ENCODE data around the gene CTRL.

CTRL gene

DNA sequence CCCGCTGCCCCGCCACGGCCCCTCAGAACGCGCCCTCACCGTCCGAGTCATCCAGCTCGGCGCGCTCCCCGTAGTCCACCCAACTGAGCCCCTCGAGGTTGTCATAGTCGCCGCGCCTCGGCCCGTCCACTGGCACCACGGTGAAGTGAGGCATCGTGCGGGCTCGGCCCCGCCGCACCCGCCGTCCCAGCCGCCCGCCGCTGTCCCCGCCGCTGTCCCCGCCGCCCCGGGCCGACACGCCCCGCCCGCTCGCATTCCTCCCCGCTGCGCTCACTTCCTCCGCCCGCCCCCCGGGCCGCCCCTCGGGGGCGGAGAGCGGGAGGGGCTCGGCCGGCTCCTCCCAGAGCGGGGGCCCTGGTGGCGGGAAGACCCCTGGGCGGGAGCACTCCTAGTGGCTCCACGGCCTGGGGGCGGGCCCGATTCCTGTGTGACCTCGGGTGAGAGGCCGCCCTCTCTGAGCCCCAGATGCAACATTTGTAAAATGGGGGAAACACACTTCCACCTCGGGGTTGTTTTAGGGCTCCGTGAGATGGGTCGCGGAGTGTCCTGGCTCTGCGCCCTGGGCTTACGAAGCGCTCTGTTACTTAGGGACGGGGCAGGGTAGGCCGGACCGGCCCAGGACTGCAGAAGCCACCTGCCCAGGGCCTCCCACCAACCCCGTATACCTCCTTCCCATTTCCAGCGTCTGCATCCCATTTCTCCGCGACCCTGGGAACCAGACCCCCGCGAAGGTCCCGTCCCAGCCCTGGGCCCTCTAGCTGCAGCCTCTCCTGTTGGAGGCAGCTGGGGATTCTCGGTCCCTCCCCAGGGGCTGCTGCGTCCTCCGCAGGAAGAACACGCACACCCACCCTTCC lies 37.0 kb upstream of the CTRL start, which contains the start of gene SLC12A4:
TSS of gene SLC12A4 (minus strand) at position 238 of the 854 bp plus-strand sequence. CDS start at position 154, 84 bp downstream.
- H3K36me3 ChIP-seq (ENCODE audit: insufficient read depth, low read length) = peaks cover under 1% of the 10 kb centered on the region
- no peaks in the 10 kb centered on the region for H3K27me3 ChIP-seq (ENCODE audit: insufficient read depth, low read length)
- peaks cover 27% of the 10 kb centered on the region for H3K4me1 ChIP-seq (ENCODE audit: control insufficient read depth, insufficient read depth, low read length, unreplicated experiment)
- peak within 1 kb of the TSS; percentile 76 for H3K27ac ChIP-seq (ENCODE audit: low read depth, low read length)
- H3K79me2 ChIP-seq (ENCODE audit: control insufficient read depth, insufficient read depth, low read length, unreplicated experiment) = peaks cover 47% of the 10 kb centered on the region
- H3K4me3 ChIP-seq (ENCODE audit: low read depth, low read length) = peak within 1 kb of the TSS; percentile 88
- H2AFZ ChIP-seq (ENCODE audit: low read length, unreplicated experiment) = peak within 1 kb of the TSS; percentile 95

- peak overlapping the region; percentile 88 for H3K4me3 ChIP-seq (ENCODE audit: low read depth, low read length)
- H3K27ac ChIP-seq (ENCODE audit: low read depth, low read length) = peak overlapping the region; percentile 76
- no peaks in the 10 kb centered on the region for H3K27me3 ChIP-seq (ENCODE audit: insufficient read depth, low read length)
- H3K36me3 ChIP-seq (ENCODE audit: insufficient read depth, low read length) = peaks cover 6% of the 10 kb centered on the region
- peak overlapping the region; percentile 71 for H2AFZ ChIP-seq (ENCODE audit: low read length, unreplicated experiment)
- H3K79me2 ChIP-seq (ENCODE audit: control insufficient read depth, insufficient read depth, low read length, unreplicated experiment) = peaks cover 53% of the 10 kb centered on the region
- H3K4me1 ChIP-seq (ENCODE audit: control insufficient read depth, insufficient read depth, low read length, unreplicated experiment) = peaks cover 34% of the 10 kb centered on the region
Measured at GRCh38 chr16:67967958-67968399, 36.3 kb upstream of the CTRL start.

DNA sequence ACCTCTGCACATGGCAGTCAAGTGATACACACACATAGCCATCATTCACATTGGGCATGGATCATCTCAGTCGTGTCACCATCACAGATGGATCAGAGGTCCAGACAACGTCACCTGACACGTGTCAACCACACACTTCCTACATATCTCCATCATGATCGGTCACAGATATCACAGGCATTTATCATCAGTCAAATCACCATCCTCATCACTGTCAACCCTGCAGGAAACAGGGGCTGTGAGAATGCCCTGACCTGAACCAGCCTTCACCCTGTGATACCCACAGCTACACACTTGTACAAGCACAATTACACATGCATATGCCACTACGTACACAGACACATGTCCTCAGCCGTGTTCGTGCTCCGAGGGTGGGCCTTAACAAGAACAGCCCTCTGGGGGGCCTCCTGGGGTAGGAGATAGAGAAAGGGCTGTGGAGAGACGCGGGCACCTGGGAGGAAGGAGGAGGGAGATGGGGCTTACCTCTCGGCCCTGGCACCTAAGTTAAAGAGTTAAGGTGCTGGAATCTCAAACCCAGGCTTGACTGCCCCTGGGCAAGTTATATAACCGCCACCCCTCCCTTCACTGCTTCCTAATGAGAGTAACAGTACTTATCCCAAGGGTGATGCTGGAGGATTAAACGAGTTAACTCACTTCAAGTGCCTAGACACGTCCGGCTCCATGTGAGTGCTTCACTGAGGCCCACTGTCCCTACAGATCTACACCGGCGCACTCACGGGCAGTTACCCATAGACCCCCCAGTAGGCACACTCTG lies 35.7 kb upstream of the CTRL start:
- Histone ChIP-seq H3K27me3 (ENCODE audit: insufficient read depth, low read length) (no peaks in the 10 kb centered on the region), H2AFZ (ENCODE audit: low read length, unreplicated experiment) (no peak overlapping the region), H3K36me3 (ENCODE audit: insufficient read depth, low read length) (peaks cover 9% of the 10 kb centered on the region), H3K4me3 (ENCODE audit: low read depth, low read length) (peak overlapping the region; percentile 88), H3K79me2 (ENCODE audit: control insufficient read depth, insufficient read depth, low read length, unreplicated experiment) (peaks cover 55% of the 10 kb centered on the region), H3K27ac (ENCODE audit: low read depth, low read length) (peak overlapping the region; percentile 76), H3K4me1 (ENCODE audit: control insufficient read depth, insufficient read depth, low read length, unreplicated experiment) (peaks cover 36% of the 10 kb centered on the region)

DNA sequence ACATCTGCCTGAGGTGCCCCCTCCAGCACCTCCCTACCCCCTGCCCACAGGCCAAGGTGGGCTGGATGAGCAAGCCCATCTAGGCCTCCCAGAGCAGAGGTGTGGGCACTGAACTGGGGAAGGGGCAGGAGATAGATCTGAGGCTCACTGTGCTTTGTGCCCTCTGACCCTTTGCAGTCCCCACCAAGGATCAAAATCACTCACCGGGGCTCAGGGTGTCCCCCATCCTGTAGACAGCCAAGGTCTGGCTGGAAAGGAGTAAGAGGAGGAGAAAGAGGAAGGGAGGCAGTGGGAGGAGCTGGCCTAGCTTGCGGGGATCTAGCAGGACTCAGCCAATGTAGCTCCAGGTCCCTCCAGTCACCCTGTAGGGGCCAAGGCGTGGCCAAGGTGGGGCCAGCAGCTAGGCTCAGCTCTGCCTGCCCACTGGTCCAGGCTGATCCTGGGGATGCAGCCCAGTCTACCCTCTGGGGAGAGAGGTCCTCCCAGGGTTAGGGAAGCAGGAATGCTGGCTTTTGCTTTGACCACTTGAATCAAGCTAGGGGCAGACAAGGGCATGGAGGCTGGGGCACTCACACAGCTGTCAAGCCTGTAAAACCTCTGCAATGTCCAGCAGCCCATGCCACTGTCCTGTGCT lies 35.0 kb upstream of the CTRL start:
- no peaks in the 10 kb centered on the region for H3K27me3 ChIP-seq (ENCODE audit: insufficient read depth, low read length)
- H2AFZ ChIP-seq (ENCODE audit: low read length, unreplicated experiment) = no peak overlapping the region
- H3K27ac ChIP-seq (ENCODE audit: low read depth, low read length) = peak overlapping the region; percentile 76
- peaks cover 58% of the 10 kb centered on the region for H3K79me2 ChIP-seq (ENCODE audit: control insufficient read depth, insufficient read depth, low read length, unreplicated experiment)
- peaks cover 11% of the 10 kb centered on the region for H3K36me3 ChIP-seq (ENCODE audit: insufficient read depth, low read length)
- H3K4me1 ChIP-seq (ENCODE audit: control insufficient read depth, insufficient read depth, low read length, unreplicated experiment) = peaks cover 37% of the 10 kb centered on the region
- H3K4me3 ChIP-seq (ENCODE audit: low read depth, low read length) = peak overlapping the region; percentile 88

GRCh38 chr16:67965668-67966548 lies 34.2 kb upstream of the CTRL start:
- Histone ChIP-seq H3K36me3 (ENCODE audit: insufficient read depth, low read length) (peaks cover 18% of the 10 kb centered on the region), H3K27ac (ENCODE audit: low read depth, low read length) (peak overlapping the region; percentile 15), H2AFZ (ENCODE audit: low read length, unreplicated experiment) (no peak overlapping the region), H3K27me3 (ENCODE audit: insufficient read depth, low read length) (no peaks in the 10 kb centered on the region), H3K4me3 (ENCODE audit: low read depth, low read length) (peak overlapping the region; percentile 88), H3K4me1 (ENCODE audit: control insufficient read depth, insufficient read depth, low read length, unreplicated experiment) (peaks cover 45% of the 10 kb centered on the region), H3K79me2 (ENCODE audit: control insufficient read depth, insufficient read depth, low read length, unreplicated experiment) (peaks cover 61% of the 10 kb centered on the region)

GRCh38 chr16:67964477-67965131 lies 32.9 kb upstream of the CTRL start:
- Histone ChIP-seq H2AFZ (ENCODE audit: low read length, unreplicated experiment) (no peak overlapping the region), H3K27ac (ENCODE audit: low read depth, low read length) (no peak overlapping the region), H3K4me1 (ENCODE audit: control insufficient read depth, insufficient read depth, low read length, unreplicated experiment) (peaks cover 58% of the 10 kb centered on the region), H3K79me2 (ENCODE audit: control insufficient read depth, insufficient read depth, low read length, unreplicated experiment) (peaks cover 68% of the 10 kb centered on the region), H3K36me3 (ENCODE audit: insufficient read depth, low read length) (peaks cover 19% of the 10 kb centered on the region), H3K27me3 (ENCODE audit: insufficient read depth, low read length) (no peaks in the 10 kb centered on the region), H3K4me3 (ENCODE audit: low read depth, low read length) (no peak overlapping the region)

DNA sequence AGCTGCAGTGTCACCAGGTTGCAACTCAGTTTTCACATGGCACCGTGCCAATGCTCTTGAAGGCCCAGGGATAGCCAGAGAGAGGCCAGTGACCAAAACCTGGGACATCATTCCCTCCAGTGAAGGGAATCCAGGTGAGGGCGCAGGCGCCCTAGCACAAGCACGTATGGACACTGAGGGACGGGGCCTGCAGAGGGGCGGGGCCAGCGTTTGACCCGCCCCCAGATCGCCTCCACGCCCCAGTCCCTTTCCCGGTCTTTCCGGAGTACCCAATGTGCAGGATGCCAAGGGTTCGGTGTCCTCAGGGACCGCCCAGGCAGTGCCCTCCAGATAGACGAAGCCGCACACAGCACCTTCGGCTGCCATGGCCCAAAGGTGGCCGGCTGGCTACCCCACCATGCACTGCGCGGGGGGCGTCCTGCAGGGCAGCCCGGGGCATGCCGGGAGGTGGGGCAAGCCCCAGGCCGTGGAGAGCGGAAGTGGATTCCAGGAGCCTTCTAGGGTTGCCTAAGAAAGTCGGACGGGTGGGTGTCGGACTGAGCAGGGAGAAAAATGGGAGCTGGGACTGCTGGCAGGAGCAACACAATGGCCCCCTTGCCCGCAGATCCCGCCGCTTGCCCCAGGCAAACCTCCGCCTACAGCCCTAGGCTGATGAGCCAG lies 32.1 kb upstream of the CTRL start:
- Histone ChIP-seq H3K27me3 (ENCODE audit: insufficient read depth, low read length) (no peaks in the 10 kb centered on the region), H3K79me2 (ENCODE audit: control insufficient read depth, insufficient read depth, low read length, unreplicated experiment) (peaks cover 74% of the 10 kb centered on the region), H3K36me3 (ENCODE audit: insufficient read depth, low read length) (peaks cover 20% of the 10 kb centered on the region), H3K4me1 (ENCODE audit: control insufficient read depth, insufficient read depth, low read length, unreplicated experiment) (peaks cover 66% of the 10 kb centered on the region), H3K4me3 (ENCODE audit: low read depth, low read length) (no peak overlapping the region), H2AFZ (ENCODE audit: low read length, unreplicated experiment) (no peak overlapping the region), H3K27ac (ENCODE audit: low read depth, low read length) (no peak overlapping the region)

GRCh38 chr16:67963292-67963661 lies 31.6 kb upstream of the CTRL start:
- Histone ChIP-seq H2AFZ (ENCODE audit: low read length, unreplicated experiment) (no peak overlapping the region), H3K4me3 (ENCODE audit: low read depth, low read length) (no peak overlapping the region), H3K27me3 (ENCODE audit: insufficient read depth, low read length) (no peaks in the 10 kb centered on the region), H3K79me2 (ENCODE audit: control insufficient read depth, insufficient read depth, low read length, unreplicated experiment) (peaks cover 78% of the 10 kb centered on the region), H3K36me3 (ENCODE audit: insufficient read depth, low read length) (peaks cover 25% of the 10 kb centered on the region), H3K4me1 (ENCODE audit: control insufficient read depth, insufficient read depth, low read length, unreplicated experiment) (peaks cover 68% of the 10 kb centered on the region), H3K27ac (ENCODE audit: low read depth, low read length) (no peak overlapping the region)

- Histone ChIP-seq H3K27ac (ENCODE audit: low read depth, low read length) (no peak overlapping the region), H2AFZ (ENCODE audit: low read length, unreplicated experiment) (no peak overlapping the region), H3K4me3 (ENCODE audit: low read depth, low read length) (no peak overlapping the region), H3K27me3 (ENCODE audit: insufficient read depth, low read length) (no peaks in the 10 kb centered on the region), H3K4me1 (ENCODE audit: control insufficient read depth, insufficient read depth, low read length, unreplicated experiment) (peaks cover 68% of the 10 kb centered on the region), H3K36me3 (ENCODE audit: insufficient read depth, low read length) (peaks cover 30% of the 10 kb centered on the region), H3K79me2 (ENCODE audit: control insufficient read depth, insufficient read depth, low read length, unreplicated experiment) (peaks cover 74% of the 10 kb centered on the region)
Measured at GRCh38 chr16:67962135-67962534, 30.5 kb upstream of the CTRL start.

Data from ACC112 (cell line).